K562 (cell line): ENCODE data around the gene GALNT9. TPM values are rescaled to one million over a fixed set of nuclear protein-coding genes. Genes with fewer than 3 reads are reported as not detected.

Experiments used
- ATAC-seq: fragments of 200-7000 bp; cut with Tn5 transposase; 3 replicates; pipeline ENCODE4 v1.9.1; 2020; ENCODE audit warnings: moderate library complexity
- BruUV-seq: library from RNA; stranded (reverse); fragments of 400-500 nt; replicated peaks from 2 replicates; lab custom pipeline; 2021; lab: Mats Ljungman, UMichigan
- CTCF ChIA-PET: fragments of 300-600 bp; formaldehyde crosslinking; extraction: SDS; loops from one replicate; lab custom pipeline; 2021; ENCODE audit warnings: low intra/inter-chr PET ratio; lab: Yijun Ruan, JAX
- POLR2A ChIA-PET: fragments of 300-600, 350-650 bp; sonication (Branson Sonifier 250); formaldehyde crosslinking; extraction: SDS; loops from one replicate; lab custom pipeline; 2021; ENCODE audit warnings: antibody characterized with exemption, inconsistent platforms; lab: Yijun Ruan, JAX
- DNase-seq, 4 experiments: peaks; one replicate each; pipeline versions ENCODE4 v3.0.0 to v3.0.0-alpha.2; 2011 to 2018; ENCODE audit warnings: low spot score in 3 of 4, mixed read lengths in 3 of 4; ENCODE audit errors: extremely low read depth in 1 of 4
- FAIRE-seq: peaks from 2 replicates; lab custom pipeline; 2011; peaks lifted over from hg19 to GRCh38; lab: Jason Lieb, UNC
- H2AFZ ChIP-seq: 2 replicates; pipeline ENCODE4 v1.6.0; 2011; ENCODE audit warnings: low read depth, low read length, control low read depth, inconsistent platforms
- H3K27ac ChIP-seq: fragments of 200-600 bp; 3 replicates; pipeline ENCODE4 v1.8.0; 2011; ENCODE audit warnings: low read depth, mild to moderate bottlenecking, control low read depth, inconsistent platforms, low read length, moderate library complexity, mixed read lengths; ENCODE audit errors: extremely low read depth
- H3K27me3 ChIP-seq, 2 experiments: fragments of 300-600 bp in 1 of 2; 2 replicates in 1 of 2; 3 replicates in 1 of 2; pipeline versions ENCODE4 v1.6.0 to v1.8.0; 2011; ENCODE audit warnings: inconsistent platforms in 2 of 2, low read length in 2 of 2, mild to moderate bottlenecking in 1 of 2, mixed read lengths in 1 of 2, moderate library complexity in 1 of 2; ENCODE audit not compliant: control insufficient read depth in 2 of 2, insufficient read depth in 2 of 2
- H3K36me3 ChIP-seq: fragments of 300-600 bp; 3 replicates; pipeline ENCODE4 v1.8.0; 2011; ENCODE audit warnings: mild to moderate bottlenecking, low read length, inconsistent platforms; ENCODE audit not compliant: control insufficient read depth, insufficient read depth
- H3K4me1 ChIP-seq, 2 experiments: fragments of 200-600 bp in 1 of 2; replicated peaks in 1 of 2; 2 replicates in 1 of 2; 3 replicates in 1 of 2; pipeline versions ENCODE4 v1.5.1 to v1.8.0; 2011; ENCODE audit warnings: inconsistent platforms in 2 of 2, low read length in 2 of 2, mild to moderate bottlenecking in 1 of 2, mixed read lengths in 1 of 2, moderate library complexity in 1 of 2; ENCODE audit not compliant: control insufficient read depth in 2 of 2, insufficient read depth in 2 of 2
- H3K4me2 ChIP-seq: 2 replicates; pipeline ENCODE4 v1.6.1; 2011; ENCODE audit warnings: low read length, control low read depth, inconsistent platforms, mixed read lengths; ENCODE audit not compliant: insufficient read depth
- H3K4me3 ChIP-seq: fragments of 200-600 bp; sonication (generic), shearing (Covaris generic); 2 replicates; pipeline ENCODE4 v1.5.1; 2016; ENCODE audit warnings: control low read depth, inconsistent platforms
- H3K79me2 ChIP-seq: fragments of 200-600 bp; 3 replicates; pipeline ENCODE4 v1.8.0; 2011; ENCODE audit warnings: low read length, inconsistent platforms; ENCODE audit not compliant: control insufficient read depth, insufficient read depth
- H3K9ac ChIP-seq, 2 experiments: 2 replicates each; pipeline versions ENCODE4 v1.6.0 to v1.6.1; 2011; ENCODE audit warnings: low read depth in 2 of 2, low read length in 2 of 2, control low read depth in 1 of 2, inconsistent platforms in 1 of 2, mild to moderate bottlenecking in 1 of 2, mixed read lengths in 1 of 2; ENCODE audit not compliant: insufficient read depth in 1 of 2
- H3K9me1 ChIP-seq: one replicate; pipeline ENCODE4 v1.6.0; 2011; ENCODE audit warnings: inconsistent platforms, mild to moderate bottlenecking, low read length, moderate library complexity; ENCODE audit not compliant: control insufficient read depth, insufficient read depth
- H3K9me3 ChIP-seq: replicated peaks from 2 replicates; pipeline ENCODE4 v1.5.1; 2011; ENCODE audit warnings: low read depth, low read length, inconsistent platforms; ENCODE audit not compliant: control insufficient read depth, insufficient read depth
- H4K20me1 ChIP-seq: replicated peaks from 2 replicates; pipeline ENCODE4 v1.6.1; 2011; ENCODE audit warnings: low read length, inconsistent platforms, mixed read lengths; ENCODE audit not compliant: control insufficient read depth, insufficient read depth
- GTF2F1 ChIP-seq: IDR thresholded peaks from 2 replicates; pipeline ENCODE4 v1.6.1; 2011; ENCODE audit warnings: low read depth, low read length, improper control_type of control experiment
- IFI16 ChIP-seq: fragments of 250-450 bp; sonication (Bioruptor Pico); IDR thresholded peaks from 2 replicates; pipeline ENCODE4 v2.1.2; 2022; ENCODE audit warnings: mild to moderate bottlenecking, inconsistent platforms
- ZNF212 ChIP-seq: fragments of 450-650 bp; formaldehyde crosslinking; IDR thresholded peaks from 2 replicates; pipeline ENCODE4 v1.4.0; 2020; ENCODE audit warnings: mild to moderate bottlenecking
- WGBS: fragments of 100-300 bp; shearing (Covaris generic); methylation state at CpG from one replicate; pipeline ENCODE4 v1.1.6; 2016; ENCODE audit warnings: low coverage, mixed read lengths; ENCODE audit not compliant: insufficient coverage; ENCODE audit errors: missing lambda C conversion rate; 5-methylcytosine and 5-hydroxymethylcytosine counted together
- in situ Hi-C: fragments of 300-500 bp; cut with MboI; formaldehyde crosslinking; loops from 4 replicates; pipeline ENCODE4 v1.15.0; 2018; ENCODE audit warnings: inconsistent platforms, mixed read lengths
- intact Hi-C: fragments of 100-400 bp; cut with micrococcal nuclease; formaldehyde crosslinking; loops from 2 replicates; pipeline ENCODE4 v1.14.2; 2022
- polyA plus RNA-seq, 8 experiments: library from polyadenylated mRNA; depleted of rRNA in 4 of 8; stranded (reverse) in 5 of 8; unstranded in 3 of 8; fragments of >200 nt; fragmentation: Nextera tagmentation in 2 of 8; fragmentation: Illumina TruSeq in 1 of 8; extraction: Ambion mirVana in 2 of 8; extraction: Trizol in 1 of 8; gene quantifications; 2 replicates each; pipeline versions ENCODE4 v1.2.1 to v1.2.3, GENCODE V29; 2011 to 2014; ENCODE audit warnings: inconsistent platforms in 1 of 8, missing spikeins in 1 of 8
- total RNA-seq, 7 experiments: library from RNA; depleted of rRNA in 6 of 7; stranded (reverse); fragments of >200 nt in 6 of 7; fragmentation: Illumina TruSeq in 2 of 7; extraction: Trizol in 2 of 7; gene quantifications; 2 replicates each; pipeline versions ENCODE4 v1.2.1 to v1.2.3, GENCODE V29; 2011 to 2021; ENCODE audit warnings: low replicate concordance in 1 of 7
- TF ChIP-seq, protein P1 (sequence below): fragments of 250-450 bp; sonication (Bioruptor Pico); IDR thresholded peaks from 2 replicates; pipeline ENCODE4 v1.9.0; 2021; ENCODE audit warnings: mild to moderate bottlenecking, inconsistent platforms
- TF ChIP-seq, protein P2 (sequence below): fragments of 450-650 bp; formaldehyde crosslinking; conservative IDR thresholded peaks from 2 replicates; pipeline ENCODE4 v1.4.0; 2022; ENCODE audit warnings: mild to moderate bottlenecking, missing genetic modification characterization
- TF ChIP-seq, protein P3 (sequence below): sonication (generic); formaldehyde crosslinking; IDR thresholded peaks from 2 replicates; pipeline ENCODE4 v1.8.1; 2023; ENCODE audit warnings: mild to moderate bottlenecking, missing genetic modification reagents
- TF ChIP-seq, protein P4 (sequence below): sonication (generic); IDR thresholded peaks from 2 replicates; pipeline ENCODE4 v1.6.1; 2016

GALNT9 gene
- total and polyA plus RNA-seq, 9 of the 15 experiments (the other 6 are each of a cell fraction or from before 2014, with no cell fraction given): not detected

DNA sequence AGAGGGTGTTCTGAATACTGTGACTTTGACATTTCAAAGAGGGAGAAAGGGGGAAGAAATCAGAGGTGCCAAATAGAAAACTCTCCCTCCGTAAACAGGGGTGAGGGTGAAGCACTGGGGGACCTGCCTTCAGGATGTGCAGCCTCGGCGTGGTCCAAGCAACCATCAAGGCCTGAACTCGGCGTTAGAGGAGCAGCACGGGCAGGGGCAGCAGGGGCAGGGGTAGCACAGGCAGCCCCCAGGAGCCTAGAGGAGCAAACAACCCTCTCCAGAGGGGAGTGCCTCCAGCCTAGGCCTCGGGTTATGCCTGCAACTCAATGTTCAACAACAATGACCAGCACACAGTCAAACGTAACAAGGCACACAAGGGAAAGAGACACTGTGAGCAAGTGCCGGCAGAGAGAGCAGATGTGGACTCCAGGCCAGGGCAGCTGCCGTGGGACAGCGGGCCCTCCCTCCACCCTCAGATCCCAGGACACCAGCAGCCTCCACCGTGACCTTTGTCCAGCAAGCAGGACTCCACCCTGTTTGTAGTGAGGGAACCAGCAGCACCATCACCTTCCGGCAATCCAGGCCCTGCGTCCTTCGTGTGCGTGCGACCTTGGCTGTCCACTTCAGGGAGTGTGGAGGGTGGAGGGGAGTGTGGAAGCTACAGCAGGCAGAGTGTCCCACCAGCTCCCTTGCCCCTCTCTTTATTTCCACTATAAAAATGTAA lies 18.0 kb downstream of the GALNT9 start (continued):
- TF ChIP-seq, protein P1, sequence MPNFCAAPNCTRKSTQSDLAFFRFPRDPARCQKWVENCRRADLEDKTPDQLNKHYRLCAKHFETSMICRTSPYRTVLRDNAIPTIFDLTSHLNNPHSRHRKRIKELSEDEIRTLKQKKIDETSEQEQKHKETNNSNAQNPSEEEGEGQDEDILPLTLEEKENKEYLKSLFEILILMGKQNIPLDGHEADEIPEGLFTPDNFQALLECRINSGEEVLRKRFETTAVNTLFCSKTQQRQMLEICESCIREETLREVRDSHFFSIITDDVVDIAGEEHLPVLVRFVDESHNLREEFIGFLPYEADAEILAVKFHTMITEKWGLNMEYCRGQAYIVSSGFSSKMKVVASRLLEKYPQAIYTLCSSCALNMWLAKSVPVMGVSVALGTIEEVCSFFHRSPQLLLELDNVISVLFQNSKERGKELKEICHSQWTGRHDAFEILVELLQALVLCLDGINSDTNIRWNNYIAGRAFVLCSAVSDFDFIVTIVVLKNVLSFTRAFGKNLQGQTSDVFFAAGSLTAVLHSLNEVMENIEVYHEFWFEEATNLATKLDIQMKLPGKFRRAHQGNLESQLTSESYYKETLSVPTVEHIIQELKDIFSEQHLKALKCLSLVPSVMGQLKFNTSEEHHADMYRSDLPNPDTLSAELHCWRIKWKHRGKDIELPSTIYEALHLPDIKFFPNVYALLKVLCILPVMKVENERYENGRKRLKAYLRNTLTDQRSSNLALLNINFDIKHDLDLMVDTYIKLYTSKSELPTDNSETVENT (CRISPR knock-in tag): no peak
- no peak for TF ChIP-seq IFI16 (CRISPR knock-in tag)

DNA sequence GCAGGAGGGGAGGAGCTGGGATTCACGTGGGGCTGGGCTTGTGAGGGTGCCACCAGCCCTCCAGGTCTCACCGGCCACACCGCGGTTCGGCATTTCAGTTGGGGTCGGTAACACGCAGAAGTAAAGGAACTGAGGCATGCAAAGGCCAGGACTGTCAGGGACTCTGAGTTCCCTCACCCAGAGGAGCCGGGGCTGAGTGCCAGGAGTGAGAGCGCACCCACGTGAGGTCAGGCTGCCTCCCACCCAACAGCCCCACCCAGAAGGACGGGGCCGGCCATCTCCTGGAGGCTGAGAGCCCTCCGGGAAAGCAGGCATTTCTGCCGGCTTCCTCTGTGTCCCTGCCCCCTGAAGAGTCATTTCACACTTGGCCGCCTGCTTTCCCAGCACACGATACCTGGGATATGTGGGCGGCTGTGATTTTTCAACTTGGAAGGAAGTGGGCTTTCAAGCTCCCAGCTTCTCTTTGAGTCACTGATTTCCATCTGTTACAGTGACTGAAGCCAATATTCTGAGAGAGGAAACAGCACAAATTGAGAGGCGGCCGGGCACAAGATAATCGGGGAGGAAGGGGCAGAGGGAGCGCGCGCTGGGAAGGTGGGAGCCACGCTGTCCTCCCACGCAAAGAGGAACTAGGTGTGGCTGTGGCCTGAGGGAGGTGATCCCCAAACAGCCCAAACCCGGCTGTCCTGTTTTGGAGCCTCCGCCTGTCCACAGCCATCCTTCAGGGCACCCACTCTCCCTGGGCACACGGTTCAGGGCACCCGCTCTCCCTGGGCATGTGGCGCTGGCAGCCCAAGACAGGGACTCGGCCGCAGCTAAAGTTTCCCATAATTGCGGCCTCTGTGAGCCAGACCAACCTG lies 19.0 kb downstream of the GALNT9 start:
- intact Hi-C loops (no loop called here), in situ Hi-C loops (no loop called here)
- Histone ChIP-seq H3K9me1 (no peaks in the 10 kb centered on the region), H3K4me3 (no peak overlapping the region), H2AFZ (no peak overlapping the region), H3K9me3 (0 out of 2 replicates have a peak, but pooled peaks cover 2% of the 10 kb centered on the region), H4K20me1 (no peaks in the 10 kb centered on the region), H3K36me3 (no peaks in the 10 kb centered on the region), H3K27me3 (peaks cover 4 to 62% of the 10 kb centered on the region in 2 experiments; a peak in 4 of 5 replicates), H3K9ac (no peak overlapping the region), H3K27ac (no peak overlapping the region), H3K4me1 (peaks cover 0 to 13% of the 10 kb centered on the region in 2 experiments; a peak in 2 of 5 replicates), H3K4me2 (no peak overlapping the region), H3K79me2 (no peaks in the 10 kb centered on the region)
- BruUV-seq: no TSS peak
- WGBS: 4% methylated on average over 31 of the region's 33 CpGs
- TF ChIP-seq ZNF212 (CRISPR knock-in tag) (no peak), GTF2F1 (no peak)
- TF ChIP-seq, protein P2, sequence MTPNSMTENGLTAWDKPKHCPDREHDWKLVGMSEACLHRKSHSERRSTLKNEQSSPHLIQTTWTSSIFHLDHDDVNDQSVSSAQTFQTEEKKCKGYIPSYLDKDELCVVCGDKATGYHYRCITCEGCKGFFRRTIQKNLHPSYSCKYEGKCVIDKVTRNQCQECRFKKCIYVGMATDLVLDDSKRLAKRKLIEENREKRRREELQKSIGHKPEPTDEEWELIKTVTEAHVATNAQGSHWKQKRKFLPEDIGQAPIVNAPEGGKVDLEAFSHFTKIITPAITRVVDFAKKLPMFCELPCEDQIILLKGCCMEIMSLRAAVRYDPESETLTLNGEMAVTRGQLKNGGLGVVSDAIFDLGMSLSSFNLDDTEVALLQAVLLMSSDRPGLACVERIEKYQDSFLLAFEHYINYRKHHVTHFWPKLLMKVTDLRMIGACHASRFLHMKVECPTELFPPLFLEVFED (CRISPR knock-in tag): no peak
- TF ChIP-seq, protein P3, sequence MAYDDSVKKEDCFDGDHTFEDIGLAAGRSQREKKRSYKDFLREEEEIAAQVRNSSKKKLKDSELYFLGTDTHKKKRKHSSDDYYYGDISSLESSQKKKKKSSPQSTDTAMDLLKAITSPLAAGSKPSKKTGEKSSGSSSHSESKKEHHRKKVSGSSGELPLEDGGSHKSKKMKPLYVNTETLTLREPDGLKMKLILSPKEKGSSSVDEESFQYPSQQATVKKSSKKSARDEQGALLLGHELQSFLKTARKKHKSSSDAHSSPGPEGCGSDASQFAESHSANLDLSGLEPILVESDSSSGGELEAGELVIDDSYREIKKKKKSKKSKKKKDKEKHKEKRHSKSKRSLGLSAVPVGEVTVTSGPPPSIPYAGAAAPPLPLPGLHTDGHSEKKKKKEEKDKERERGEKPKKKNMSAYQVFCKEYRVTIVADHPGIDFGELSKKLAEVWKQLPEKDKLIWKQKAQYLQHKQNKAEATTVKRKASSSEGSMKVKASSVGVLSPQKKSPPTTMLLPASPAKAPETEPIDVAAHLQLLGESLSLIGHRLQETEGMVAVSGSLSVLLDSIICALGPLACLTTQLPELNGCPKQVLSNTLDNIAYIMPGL (CRISPR knock-in tag): no peak
- TF ChIP-seq, protein P4, sequence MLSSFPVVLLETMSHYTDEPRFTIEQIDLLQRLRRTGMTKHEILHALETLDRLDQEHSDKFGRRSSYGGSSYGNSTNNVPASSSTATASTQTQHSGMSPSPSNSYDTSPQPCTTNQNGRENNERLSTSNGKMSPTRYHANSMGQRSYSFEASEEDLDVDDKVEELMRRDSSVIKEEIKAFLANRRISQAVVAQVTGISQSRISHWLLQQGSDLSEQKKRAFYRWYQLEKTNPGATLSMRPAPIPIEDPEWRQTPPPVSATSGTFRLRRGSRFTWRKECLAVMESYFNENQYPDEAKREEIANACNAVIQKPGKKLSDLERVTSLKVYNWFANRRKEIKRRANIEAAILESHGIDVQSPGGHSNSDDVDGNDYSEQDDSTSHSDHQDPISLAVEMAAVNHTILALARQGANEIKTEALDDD: no peak
- ATAC-seq (no peak), FAIRE-seq (no peak), DNase-seq (no peak)
- ChIA-PET POLR2A (no interaction called here), CTCF (no interaction called here)
